ENCODE results near the gene TRIM69. TPM values are rescaled to one million over a fixed set of nuclear protein-coding genes. Genes with fewer than 3 reads are reported as not detected.
"Not testable (repeated sequence)": the region's sequence is repeated elsewhere in the genome, so short reads cannot be mapped to it uniquely, and the experiment has no call there.

Gene TRIM69
- total RNA-seq, 2 donors from 2014 or later, result 28.8 to 33.9 TPM

GRCh38 chr15:44711096-44711742 lies 25.1 kb upstream of the TRIM69 start, which contains the start of the genes B2M and PATL2:
Gene B2M, plus strand, starts transcription at chr15:44711517. Its CDS starts 30 bp downstream, at chr15:44711547.
Gene PATL2, minus strand, starts transcription at chr15:44711323. Its CDS starts 34,833 bp downstream, at chr15:44676490.
- peak; percentile 94 for DNase-seq (ENCODE audit: low spot score)
- H3K27ac Mint-ChIP-seq, result peak within 1 kb of the TSS; percentile 99
- ATAC-seq, result peak; percentile 90 to 91
- H3K9me3 Mint-ChIP-seq, result no peaks in the 10 kb centered on the region
- peak within 1 kb of the TSS; percentile 96 for H3K4me3 Mint-ChIP-seq
- peaks cover 47% of the 10 kb centered on the region for H3K36me3 Mint-ChIP-seq
- peaks cover 51 to 56% of the 10 kb centered on the region in 2 donors for H3K4me1 Mint-ChIP-seq (ENCODE audit: low read depth in 2 of 2)
- no peaks in the 10 kb centered on the region for H3K27me3 Mint-ChIP-seq

DNA sequence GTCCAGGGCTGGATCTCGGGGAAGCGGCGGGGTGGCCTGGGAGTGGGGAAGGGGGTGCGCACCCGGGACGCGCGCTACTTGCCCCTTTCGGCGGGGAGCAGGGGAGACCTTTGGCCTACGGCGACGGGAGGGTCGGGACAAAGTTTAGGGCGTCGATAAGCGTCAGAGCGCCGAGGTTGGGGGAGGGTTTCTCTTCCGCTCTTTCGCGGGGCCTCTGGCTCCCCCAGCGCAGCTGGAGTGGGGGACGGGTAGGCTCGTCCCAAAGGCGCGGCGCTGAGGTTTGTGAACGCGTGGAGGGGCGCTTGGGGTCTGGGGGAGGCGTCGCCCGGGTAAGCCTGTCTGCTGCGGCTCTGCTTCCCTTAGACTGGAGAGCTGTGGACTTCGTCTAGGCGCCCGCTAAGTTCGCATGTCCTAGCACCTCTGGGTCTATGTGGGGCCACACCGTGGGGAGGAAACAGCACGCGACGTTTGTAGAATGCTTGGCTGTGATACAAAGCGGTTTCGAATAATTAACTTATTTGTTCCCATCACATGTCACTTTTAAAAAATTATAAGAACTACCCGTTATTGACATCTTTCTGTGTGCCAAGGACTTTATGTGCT lies 24.5 kb upstream of the TRIM69 start:
- ATAC-seq, result peak; percentile 62 to 69
- Mint-ChIP-seq H3K36me3 (peaks cover 54% of the 10 kb centered on the region), H3K27ac (peak overlapping the region; percentile 99), H3K27me3 (no peaks in the 10 kb centered on the region), H3K9me3 (no peaks in the 10 kb centered on the region), H3K4me3 (peak overlapping the region; percentile 96), H3K4me1 (ENCODE audit: low read depth in 2 of 2) (peaks cover 58 to 61% of the 10 kb centered on the region in 2 donors)
- peak; percentile 75 for DNase-seq (ENCODE audit: low spot score)

DNA sequence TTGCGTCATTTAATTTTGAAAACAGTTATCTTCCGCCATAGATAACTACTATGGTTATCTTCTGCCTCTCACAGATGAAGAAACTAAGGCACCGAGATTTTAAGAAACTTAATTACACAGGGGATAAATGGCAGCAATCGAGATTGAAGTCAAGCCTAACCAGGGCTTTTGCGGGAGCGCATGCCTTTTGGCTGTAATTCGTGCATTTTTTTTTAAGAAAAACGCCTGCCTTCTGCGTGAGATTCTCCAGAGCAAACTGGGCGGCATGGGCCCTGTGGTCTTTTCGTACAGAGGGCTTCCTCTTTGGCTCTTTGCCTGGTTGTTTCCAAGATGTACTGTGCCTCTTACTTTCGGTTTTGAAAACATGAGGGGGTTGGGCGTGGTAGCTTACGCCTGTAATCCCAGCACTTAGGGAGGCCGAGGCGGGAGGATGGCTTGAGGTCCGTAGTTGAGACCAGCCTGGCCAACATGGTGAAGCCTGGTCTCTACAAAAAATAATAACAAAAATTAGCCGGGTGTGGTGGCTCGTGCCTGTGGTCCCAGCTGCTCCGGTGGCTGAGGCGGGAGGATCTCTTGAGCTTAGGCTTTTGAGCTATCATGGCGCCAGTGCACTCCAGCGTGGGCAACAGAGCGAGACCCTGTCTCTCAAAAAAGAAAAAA lies 23.9 kb upstream of the TRIM69 start:
- Mint-ChIP-seq H3K9me3 (no peaks in the 10 kb centered on the region), H3K27ac (peak overlapping the region; percentile 99), H3K27me3 (no peaks in the 10 kb centered on the region), H3K36me3 (peaks cover 60% of the 10 kb centered on the region), H3K4me3 (peak overlapping the region; percentile 96), H3K4me1 (ENCODE audit: low read depth in 2 of 2) (peaks cover 61 to 64% of the 10 kb centered on the region in 2 donors)
- ATAC-seq (peak; percentile 47 to 58), DNase-seq (ENCODE audit: low spot score) (peak; percentile 74)

DNA sequence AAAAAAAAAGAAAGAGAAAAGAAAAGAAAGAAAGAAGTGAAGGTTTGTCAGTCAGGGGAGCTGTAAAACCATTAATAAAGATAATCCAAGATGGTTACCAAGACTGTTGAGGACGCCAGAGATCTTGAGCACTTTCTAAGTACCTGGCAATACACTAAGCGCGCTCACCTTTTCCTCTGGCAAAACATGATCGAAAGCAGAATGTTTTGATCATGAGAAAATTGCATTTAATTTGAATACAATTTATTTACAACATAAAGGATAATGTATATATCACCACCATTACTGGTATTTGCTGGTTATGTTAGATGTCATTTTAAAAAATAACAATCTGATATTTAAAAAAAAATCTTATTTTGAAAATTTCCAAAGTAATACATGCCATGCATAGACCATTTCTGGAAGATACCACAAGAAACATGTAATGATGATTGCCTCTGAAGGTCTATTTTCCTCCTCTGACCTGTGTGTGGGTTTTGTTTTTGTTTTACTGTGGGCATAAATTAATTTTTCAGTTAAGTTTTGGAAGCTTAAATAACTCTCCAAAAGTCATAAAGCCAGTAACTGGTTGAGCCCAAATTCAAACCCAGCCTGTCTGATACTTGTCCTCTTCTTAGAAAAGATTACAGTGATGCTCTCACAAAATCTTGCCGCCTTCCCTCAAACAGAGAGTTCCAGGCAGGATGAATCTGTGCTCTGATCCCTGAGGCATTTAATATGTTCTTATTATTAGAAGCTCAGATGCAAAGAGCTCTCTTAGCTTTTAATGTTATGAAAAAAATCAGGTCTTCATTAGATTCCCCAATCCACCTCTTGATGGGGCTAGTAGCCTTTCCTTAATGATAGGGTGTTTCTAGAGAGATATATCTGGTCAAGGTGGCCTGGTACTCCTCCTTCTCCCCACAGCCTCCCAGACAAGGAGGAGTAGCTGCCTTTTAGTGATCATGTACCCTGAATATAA lies 23.0 kb upstream of the TRIM69 start:
- Mint-ChIP-seq H3K9me3 (no peaks in the 10 kb centered on the region), H3K4me3 (peak overlapping the region; percentile 96), H3K27me3 (no peaks in the 10 kb centered on the region), H3K27ac (peak overlapping the region; percentile 99), H3K36me3 (peaks cover 68% of the 10 kb centered on the region), H3K4me1 (ENCODE audit: low read depth in 2 of 2) (peaks cover 68 to 72% of the 10 kb centered on the region in 2 donors)
- DNase-seq (ENCODE audit: low spot score), result no peak
- ATAC-seq, result no peak

- H3K27me3 Mint-ChIP-seq, result no peaks in the 10 kb centered on the region
- peak overlapping the region; percentile 96 for H3K4me3 Mint-ChIP-seq
- ATAC-seq, result no peak
- H3K27ac Mint-ChIP-seq, result peak overlapping the region; percentile 99
- H3K4me1 Mint-ChIP-seq (ENCODE audit: low read depth in 2 of 2), result peaks cover 72 to 78% of the 10 kb centered on the region in 2 donors
- no peak for DNase-seq (ENCODE audit: low spot score)
- peaks cover 74% of the 10 kb centered on the region for H3K36me3 Mint-ChIP-seq
- H3K9me3 Mint-ChIP-seq, result no peaks in the 10 kb centered on the region
These were observed 21.1 kb upstream of the TRIM69 start for GRCh38 chr15:44715142-44715796.

DNA sequence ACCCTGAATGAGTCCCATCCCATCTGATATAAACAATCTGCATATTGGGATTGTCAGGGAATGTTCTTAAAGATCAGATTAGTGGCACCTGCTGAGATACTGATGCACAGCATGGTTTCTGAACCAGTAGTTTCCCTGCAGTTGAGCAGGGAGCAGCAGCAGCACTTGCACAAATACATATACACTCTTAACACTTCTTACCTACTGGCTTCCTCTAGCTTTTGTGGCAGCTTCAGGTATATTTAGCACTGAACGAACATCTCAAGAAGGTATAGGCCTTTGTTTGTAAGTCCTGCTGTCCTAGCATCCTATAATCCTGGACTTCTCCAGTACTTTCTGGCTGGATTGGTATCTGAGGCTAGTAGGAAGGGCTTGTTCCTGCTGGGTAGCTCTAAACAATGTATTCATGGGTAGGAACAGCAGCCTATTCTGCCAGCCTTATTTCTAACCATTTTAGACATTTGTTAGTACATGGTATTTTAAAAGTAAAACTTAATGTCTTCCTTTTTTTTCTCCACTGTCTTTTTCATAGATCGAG lies 20.5 kb upstream of the TRIM69 start:
- no peak for DNase-seq (ENCODE audit: low spot score)
- ATAC-seq, result no peak
- H3K9me3 Mint-ChIP-seq, result no peaks in the 10 kb centered on the region
- no peaks in the 10 kb centered on the region for H3K27me3 Mint-ChIP-seq
- H3K4me1 Mint-ChIP-seq (ENCODE audit: low read depth in 2 of 2), result peaks cover 72 to 78% of the 10 kb centered on the region in 2 donors
- H3K4me3 Mint-ChIP-seq, result peak overlapping the region; percentile 96
- H3K36me3 Mint-ChIP-seq, result peaks cover 74% of the 10 kb centered on the region
- peak overlapping the region; percentile 99 for H3K27ac Mint-ChIP-seq

- H3K9me3 Mint-ChIP-seq, result no peaks in the 10 kb centered on the region
- ATAC-seq (no peak), DNase-seq (ENCODE audit: low spot score) (no peak)
- no peaks in the 10 kb centered on the region for H3K27me3 Mint-ChIP-seq
- H3K27ac Mint-ChIP-seq, result peak overlapping the region; percentile 99
- peaks cover 80 to 90% of the 10 kb centered on the region in 2 donors for H3K4me1 Mint-ChIP-seq (ENCODE audit: low read depth in 2 of 2)
- H3K4me3 Mint-ChIP-seq, result peak overlapping the region; percentile 96
- H3K36me3 Mint-ChIP-seq, result peaks cover 67% of the 10 kb centered on the region
These were observed 19.2 kb upstream of the TRIM69 start for GRCh38 chr15:44716983-44717602.

- ATAC-seq (no peak), DNase-seq (ENCODE audit: low spot score) (no peak)
- peak overlapping the region; percentile 99 for H3K27ac Mint-ChIP-seq
- H3K4me3 Mint-ChIP-seq, result peak overlapping the region; percentile 96
- no peaks in the 10 kb centered on the region for H3K9me3 Mint-ChIP-seq
- H3K4me1 Mint-ChIP-seq (ENCODE audit: low read depth in 2 of 2), result peaks cover 74 to 85% of the 10 kb centered on the region in 2 donors
- peaks cover 54% of the 10 kb centered on the region for H3K36me3 Mint-ChIP-seq
- H3K27me3 Mint-ChIP-seq, result no peaks in the 10 kb centered on the region
These were observed 18.0 kb upstream of the TRIM69 start for GRCh38 chr15:44718180-44718926.

DNA sequence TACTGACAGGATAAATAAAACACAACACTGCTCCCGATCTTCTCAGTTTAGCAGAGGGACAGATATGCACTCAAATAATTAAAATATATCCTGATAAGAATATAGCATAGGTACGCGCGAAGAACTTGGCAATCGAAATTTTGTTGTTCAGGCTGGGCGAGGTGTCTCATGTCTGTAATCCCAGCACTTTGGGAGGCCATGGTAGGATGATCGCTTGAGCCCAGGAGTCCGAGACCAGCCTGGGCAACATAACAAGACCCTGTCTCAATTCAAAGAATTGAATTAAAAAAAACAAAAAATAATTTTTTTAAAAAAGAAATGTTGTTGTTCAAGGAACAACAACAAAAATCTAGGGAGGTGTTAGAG lies 17.4 kb upstream of the TRIM69 start:
- H3K36me3 Mint-ChIP-seq, result peaks cover 49% of the 10 kb centered on the region
- peak overlapping the region; percentile 99 for H3K27ac Mint-ChIP-seq
- H3K9me3 Mint-ChIP-seq, result no peaks in the 10 kb centered on the region
- no peak for DNase-seq (ENCODE audit: low spot score)
- H3K27me3 Mint-ChIP-seq, result no peaks in the 10 kb centered on the region
- peaks cover 74 to 85% of the 10 kb centered on the region in 2 donors for H3K4me1 Mint-ChIP-seq (ENCODE audit: low read depth in 2 of 2)
- ATAC-seq, result no peak
- peak overlapping the region; percentile 96 for H3K4me3 Mint-ChIP-seq

DNA sequence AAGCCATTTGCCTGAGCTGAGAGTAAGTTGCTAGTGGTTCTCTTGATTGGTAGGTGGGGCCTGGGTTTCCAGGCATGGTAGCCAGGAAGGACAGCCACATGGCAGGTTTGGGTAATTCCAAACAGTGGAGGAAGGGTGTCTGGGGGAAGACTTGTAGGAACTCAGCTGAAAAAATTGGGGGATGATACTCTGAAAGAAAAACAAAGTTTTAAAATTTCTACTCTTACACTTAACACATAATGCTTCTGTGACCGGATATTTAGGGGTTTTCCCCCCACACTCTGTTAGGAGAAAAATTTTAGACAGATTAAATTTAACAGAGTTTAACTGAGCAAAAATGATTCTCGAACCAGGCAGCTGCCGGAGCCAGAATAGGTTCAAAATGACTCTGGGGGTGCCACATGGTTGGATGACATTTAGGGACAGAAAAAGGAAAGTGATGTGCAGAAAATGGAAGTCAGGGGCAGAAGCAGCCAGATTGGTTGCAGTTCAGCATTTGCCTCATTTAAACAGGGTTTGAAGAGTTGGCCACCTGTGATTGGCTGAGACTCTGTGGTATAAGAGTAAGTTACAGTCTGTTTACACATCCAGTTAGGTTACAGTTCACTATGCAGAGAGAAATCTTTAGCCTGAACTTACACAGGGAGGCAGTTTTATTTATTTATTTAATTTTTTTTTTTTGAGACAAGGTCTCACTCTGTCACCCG lies 16.9 kb upstream of the TRIM69 start:
- DNase-seq (ENCODE audit: low spot score), result peak; percentile 74
- Mint-ChIP-seq H3K9me3 (no peaks in the 10 kb centered on the region), H3K4me1 (ENCODE audit: low read depth in 2 of 2) (peaks cover 74 to 85% of the 10 kb centered on the region in 2 donors), H3K27ac (peak overlapping the region; percentile 99), H3K36me3 (peaks cover 43% of the 10 kb centered on the region), H3K27me3 (no peaks in the 10 kb centered on the region), H3K4me3 (peak overlapping the region; percentile 96)
- peak; percentile 72 to 77 for ATAC-seq

DNA sequence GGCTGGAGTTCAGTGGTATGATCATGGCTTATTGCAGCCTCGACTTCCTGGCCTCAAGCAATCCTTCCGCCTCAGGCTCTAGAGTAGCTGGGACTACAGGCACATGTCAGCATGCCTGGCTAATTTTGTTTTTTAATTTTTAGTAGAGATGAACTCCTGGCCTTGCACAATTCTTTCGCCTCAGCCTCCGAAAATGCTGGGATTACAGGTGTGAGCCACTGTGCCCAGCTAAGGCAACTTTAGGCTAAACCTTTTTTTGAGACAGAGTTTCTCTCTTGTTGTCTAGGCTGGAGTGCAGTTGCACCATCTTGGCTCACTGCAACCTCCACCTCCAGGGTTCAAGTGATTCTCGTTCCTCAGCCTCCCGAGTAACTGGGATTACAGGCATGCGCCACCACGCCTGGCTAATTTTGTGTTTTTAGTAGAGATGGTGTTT lies 16.3 kb upstream of the TRIM69 start:
- Mint-ChIP-seq H3K4me1 (ENCODE audit: low read depth in 2 of 2) (peaks cover 75 to 85% of the 10 kb centered on the region in 2 donors), H3K27ac (peak overlapping the region; percentile 99), H3K4me3 (peak overlapping the region; percentile 14), H3K36me3 (peaks cover 38% of the 10 kb centered on the region)
- not testable (repeated sequence) for DNase-seq (ENCODE audit: low spot score); H3K27me3 Mint-ChIP-seq; H3K9me3 Mint-ChIP-seq; ATAC-seq

All from natural killer cell treated with Interleukin-12 subunit alpha and Interleukin-12 subunit beta and Interleukin-15 and Interleukin-18, amount 100 ng/mL, for 72 hours (primary cell).